ENCODE data around the gene MESP1. TPM values are rescaled to one million over a fixed set of nuclear protein-coding genes. Genes with fewer than 3 reads are reported as not detected.

MESP1 gene
- total RNA-seq, 1 experiment from 2014 or later, result not detected

DNA sequence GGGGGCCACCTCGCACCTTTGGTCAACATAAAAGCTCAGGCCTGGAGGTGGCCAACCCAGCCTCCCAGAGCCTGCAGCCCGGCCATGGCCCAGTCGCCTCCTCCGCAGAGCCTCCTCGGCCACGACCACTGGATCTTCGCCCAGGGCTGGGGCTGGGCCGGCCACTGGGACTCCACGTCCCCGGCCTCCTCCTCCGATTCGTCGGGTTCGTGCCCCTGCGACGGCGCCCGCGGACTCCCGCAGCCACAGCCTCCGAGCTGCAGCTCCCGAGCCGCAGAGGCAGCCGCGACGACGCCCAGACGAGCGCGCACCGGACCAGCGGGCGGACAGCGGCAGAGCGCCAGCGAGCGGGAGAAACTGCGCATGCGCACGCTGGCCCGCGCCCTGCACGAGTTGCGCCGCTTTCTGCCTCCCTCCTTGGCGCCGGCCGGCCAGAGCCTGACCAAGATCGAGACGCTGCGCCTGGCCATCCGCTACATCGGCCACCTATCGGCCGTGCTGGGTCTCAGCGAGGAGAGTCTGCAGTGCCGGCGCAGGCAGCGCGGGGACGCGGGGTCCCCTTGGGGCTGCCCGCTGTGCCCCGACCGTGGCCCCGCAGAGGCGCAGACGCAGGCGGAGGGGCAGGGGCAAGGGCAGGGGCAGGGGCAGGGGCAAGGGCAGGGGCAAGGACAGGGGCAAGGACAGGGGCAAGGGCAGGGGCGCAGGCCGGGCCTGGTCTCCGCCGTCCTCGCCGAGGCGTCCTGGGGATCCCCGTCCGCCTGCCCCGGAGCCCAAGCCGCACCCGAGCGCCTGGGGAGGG, 25.4 kb upstream of the MESP1 start, which contains the start of gene MESP2:
Gene MESP2, plus strand, starts transcription at position 59 of the 799 bp plus-strand sequence. Its CDS starts 26 bp downstream, at position 85.
- Histone ChIP-seq H3K4me1 (ENCODE audit: low read length) (no peaks in the 10 kb centered on the region), H3K36me3 (ENCODE audit: insufficient read depth, low read length) (no peaks in the 10 kb centered on the region), H3K9me2 (replicated peaks; ENCODE audit: insufficient read depth, low read length) (no peaks in the 10 kb centered on the region), H3K9me3 (ENCODE audit: low read length) (no peaks in the 10 kb centered on the region), H3K4me3 (ENCODE audit: low read length) (no peak within 1 kb of the TSS), H4K20me1 (ENCODE audit: insufficient read depth, low read depth, low read length) (no peaks in the 10 kb centered on the region), H3K27me3 (ENCODE audit: low read length) (no peaks in the 10 kb centered on the region), H3K79me2 (ENCODE audit: low read length) (no peaks in the 10 kb centered on the region), H3K4me2 (ENCODE audit: low read depth, low read length, poor library complexity, severe bottlenecking) (no peak within 1 kb of the TSS), H3K27ac (ENCODE audit: low read length) (no peak within 1 kb of the TSS), H3K9ac (ENCODE audit: low read length) (no peak within 1 kb of the TSS), H2AFZ (ENCODE audit: low read length) (no peak within 1 kb of the TSS)
- no peak for DNase-seq

DNA sequence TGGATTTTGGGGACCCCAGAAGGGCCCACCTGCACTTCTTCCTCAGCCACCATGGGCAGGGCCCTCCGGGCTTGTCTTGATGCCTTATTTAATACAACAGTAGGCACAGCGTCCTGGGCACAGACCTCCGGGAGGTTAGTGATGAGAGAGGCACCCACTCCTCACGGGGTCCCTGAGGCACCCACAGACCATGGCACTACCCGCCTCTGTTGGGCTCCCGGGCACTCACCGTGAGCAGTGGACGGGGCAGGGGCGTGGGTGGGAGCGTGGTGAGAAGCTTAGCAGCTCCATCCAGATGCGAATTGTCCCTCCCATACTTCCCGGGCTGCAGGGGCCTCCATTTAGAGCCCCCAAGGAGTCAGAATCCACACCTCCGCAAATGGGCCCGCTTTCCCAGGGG, 24.8 kb upstream of the MESP1 start:
- H2AFZ ChIP-seq (ENCODE audit: low read length), result no peak overlapping the region
- H3K4me2 ChIP-seq (ENCODE audit: low read depth, low read length, poor library complexity, severe bottlenecking), result no peak overlapping the region
- no peaks in the 10 kb centered on the region for H3K4me1 ChIP-seq (ENCODE audit: low read length)
- no peak overlapping the region for H3K27ac ChIP-seq (ENCODE audit: low read length)
- H3K27me3 ChIP-seq (ENCODE audit: low read length), result no peaks in the 10 kb centered on the region
- no peaks in the 10 kb centered on the region for H4K20me1 ChIP-seq (ENCODE audit: insufficient read depth, low read depth, low read length)
- no peaks in the 10 kb centered on the region for H3K79me2 ChIP-seq (ENCODE audit: low read length)
- no peaks in the 10 kb centered on the region for H3K36me3 ChIP-seq (ENCODE audit: insufficient read depth, low read length)
- no peak for DNase-seq
- H3K9me2 ChIP-seq (replicated peaks; ENCODE audit: insufficient read depth, low read length), result no peaks in the 10 kb centered on the region
- H3K9me3 ChIP-seq (ENCODE audit: low read length), result no peaks in the 10 kb centered on the region
- H3K9ac ChIP-seq (ENCODE audit: low read length), result no peak overlapping the region
- H3K4me3 ChIP-seq (ENCODE audit: low read length), result no peak overlapping the region

DNA sequence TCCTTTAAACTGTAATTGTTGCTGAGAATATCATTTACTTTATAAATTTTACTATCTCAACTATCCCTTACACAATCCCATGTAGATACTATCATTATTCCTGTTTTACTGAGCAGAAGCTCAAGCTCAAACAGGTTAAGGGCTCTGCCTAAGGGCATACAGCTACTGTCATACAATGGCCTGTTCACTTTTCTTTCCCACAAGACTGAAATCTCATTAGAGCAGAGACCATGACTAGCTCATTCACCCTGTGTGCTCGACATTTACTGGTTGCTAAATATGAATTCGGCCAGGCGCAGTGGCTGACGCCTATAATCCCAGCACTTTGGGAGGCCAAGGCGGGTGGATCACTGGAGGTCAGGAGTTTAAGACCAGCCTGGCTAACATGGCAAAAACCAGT, 23.4 kb upstream of the MESP1 start:
- H3K4me2 ChIP-seq (ENCODE audit: low read depth, low read length, poor library complexity, severe bottlenecking), result no peak overlapping the region
- H3K9ac ChIP-seq (ENCODE audit: low read length), result no peak overlapping the region
- no peak overlapping the region for H3K27ac ChIP-seq (ENCODE audit: low read length)
- H3K79me2 ChIP-seq (ENCODE audit: low read length), result no peaks in the 10 kb centered on the region
- H3K4me1 ChIP-seq (ENCODE audit: low read length), result no peaks in the 10 kb centered on the region
- H3K36me3 ChIP-seq (ENCODE audit: insufficient read depth, low read length), result no peaks in the 10 kb centered on the region
- no peaks in the 10 kb centered on the region for H4K20me1 ChIP-seq (ENCODE audit: insufficient read depth, low read depth, low read length)
- no peaks in the 10 kb centered on the region for H3K9me3 ChIP-seq (ENCODE audit: low read length)
- no peak overlapping the region for H3K4me3 ChIP-seq (ENCODE audit: low read length)
- no peak overlapping the region for H2AFZ ChIP-seq (ENCODE audit: low read length)
- H3K9me2 ChIP-seq (replicated peaks; ENCODE audit: insufficient read depth, low read length), result no peaks in the 10 kb centered on the region
- no peaks in the 10 kb centered on the region for H3K27me3 ChIP-seq (ENCODE audit: low read length)
- no peak for DNase-seq

DNA sequence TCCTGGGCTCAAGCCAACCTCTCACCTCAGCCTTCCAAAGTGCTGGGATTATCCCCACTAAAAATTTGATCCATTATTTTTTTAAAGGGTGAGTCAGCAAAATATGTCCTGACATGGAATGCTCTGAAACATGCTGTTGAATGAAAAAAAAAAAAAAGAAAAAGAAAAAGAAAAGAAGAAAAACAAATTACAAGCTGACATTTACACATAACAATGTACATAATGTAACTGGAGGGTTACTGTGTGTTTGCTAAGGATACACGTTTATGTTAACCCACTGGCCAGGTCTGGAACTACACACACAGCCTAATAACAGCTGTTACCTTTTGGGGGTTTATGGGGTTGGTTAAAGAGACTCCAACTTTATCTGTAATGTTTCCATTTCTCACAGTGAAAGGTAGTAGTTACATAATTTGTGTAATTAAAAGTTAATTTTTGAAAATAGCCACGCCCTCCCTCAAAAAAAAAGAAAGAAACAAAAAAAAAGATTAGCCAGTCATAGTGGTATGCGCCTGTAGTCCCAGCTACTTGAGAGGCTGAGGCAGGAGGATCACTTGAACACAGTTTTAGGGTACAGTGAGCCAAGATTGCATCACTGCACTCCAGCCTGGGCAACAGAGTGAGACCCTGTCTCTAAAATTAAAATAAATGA, 22.0 kb upstream of the MESP1 start:
- Histone ChIP-seq H3K9me3 (ENCODE audit: low read length) (no peaks in the 10 kb centered on the region), H3K27me3 (ENCODE audit: low read length) (no peaks in the 10 kb centered on the region), H3K79me2 (ENCODE audit: low read length) (no peaks in the 10 kb centered on the region), H3K4me1 (ENCODE audit: low read length) (no peaks in the 10 kb centered on the region), H2AFZ (ENCODE audit: low read length) (no peak overlapping the region), H4K20me1 (ENCODE audit: insufficient read depth, low read depth, low read length) (no peaks in the 10 kb centered on the region), H3K27ac (ENCODE audit: low read length) (no peak overlapping the region), H3K4me3 (ENCODE audit: low read length) (no peak overlapping the region), H3K36me3 (ENCODE audit: insufficient read depth, low read length) (no peaks in the 10 kb centered on the region), H3K9ac (ENCODE audit: low read length) (no peak overlapping the region), H3K4me2 (ENCODE audit: low read depth, low read length, poor library complexity, severe bottlenecking) (no peak overlapping the region), H3K9me2 (replicated peaks; ENCODE audit: insufficient read depth, low read length) (no peaks in the 10 kb centered on the region)
- peak; percentile 44 for DNase-seq

DNA sequence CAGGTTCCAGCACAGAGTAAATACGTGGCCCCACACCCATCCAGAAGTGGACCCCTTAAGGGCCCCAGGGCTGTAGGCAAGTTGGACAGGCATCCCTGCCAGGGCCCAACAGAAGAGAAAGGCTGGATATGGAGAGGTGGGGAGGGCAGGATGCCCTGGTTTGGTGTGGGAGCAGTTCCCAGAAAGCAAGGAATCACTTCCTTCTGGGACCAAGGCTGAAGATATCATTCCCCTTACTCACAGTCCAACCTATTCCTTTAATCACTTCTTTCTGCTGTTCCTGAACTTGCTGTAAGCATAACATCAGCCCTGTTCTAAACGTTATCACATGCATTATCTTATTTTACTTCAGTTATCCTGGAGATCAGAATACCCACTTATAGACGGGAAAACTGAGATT, 19.0 kb upstream of the MESP1 start:
- Histone ChIP-seq H3K9me2 (replicated peaks; ENCODE audit: insufficient read depth, low read length) (no peaks in the 10 kb centered on the region), H3K4me1 (ENCODE audit: low read length) (no peaks in the 10 kb centered on the region), H3K4me2 (ENCODE audit: low read depth, low read length, poor library complexity, severe bottlenecking) (no peak overlapping the region), H3K4me3 (ENCODE audit: low read length) (no peak overlapping the region), H3K79me2 (ENCODE audit: low read length) (no peaks in the 10 kb centered on the region), H2AFZ (ENCODE audit: low read length) (no peak overlapping the region), H3K27ac (ENCODE audit: low read length) (no peak overlapping the region), H3K36me3 (ENCODE audit: insufficient read depth, low read length) (no peaks in the 10 kb centered on the region), H3K9me3 (ENCODE audit: low read length) (no peaks in the 10 kb centered on the region), H4K20me1 (ENCODE audit: insufficient read depth, low read depth, low read length) (no peaks in the 10 kb centered on the region), H3K9ac (ENCODE audit: low read length) (no peak overlapping the region), H3K27me3 (ENCODE audit: low read length) (no peaks in the 10 kb centered on the region)
- DNase-seq, result no peak

DNA sequence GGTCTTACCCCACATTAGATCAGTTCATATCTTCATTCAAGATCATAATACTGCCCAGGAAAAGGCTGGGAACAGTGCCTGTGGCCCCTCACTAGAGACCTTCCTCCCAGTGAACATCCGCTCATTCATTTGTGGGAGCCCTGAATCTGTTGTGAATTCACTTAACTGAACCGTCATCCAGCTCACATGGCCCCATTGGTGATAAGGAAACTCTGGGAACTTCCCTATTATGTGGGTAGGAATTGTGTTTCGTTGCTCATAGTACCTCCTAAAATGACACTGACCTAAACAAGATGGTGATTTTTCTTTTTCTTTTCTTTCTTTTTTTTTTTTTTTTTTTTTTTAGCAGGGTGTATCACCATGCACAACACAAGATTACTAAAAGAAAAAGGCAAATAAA, 18.3 kb upstream of the MESP1 start:
- Histone ChIP-seq H3K79me2 (ENCODE audit: low read length) (no peaks in the 10 kb centered on the region), H3K27me3 (ENCODE audit: low read length) (no peaks in the 10 kb centered on the region), H3K27ac (ENCODE audit: low read length) (no peak overlapping the region), H3K4me3 (ENCODE audit: low read length) (no peak overlapping the region), H3K4me1 (ENCODE audit: low read length) (no peaks in the 10 kb centered on the region), H3K9ac (ENCODE audit: low read length) (no peak overlapping the region), H3K9me2 (replicated peaks; ENCODE audit: insufficient read depth, low read length) (no peaks in the 10 kb centered on the region), H3K36me3 (ENCODE audit: insufficient read depth, low read length) (no peaks in the 10 kb centered on the region), H3K4me2 (ENCODE audit: low read depth, low read length, poor library complexity, severe bottlenecking) (no peak overlapping the region), H2AFZ (ENCODE audit: low read length) (no peak overlapping the region), H4K20me1 (ENCODE audit: insufficient read depth, low read depth, low read length) (no peaks in the 10 kb centered on the region), H3K9me3 (ENCODE audit: low read length) (no peaks in the 10 kb centered on the region)
- DNase-seq, result no peak

DNA sequence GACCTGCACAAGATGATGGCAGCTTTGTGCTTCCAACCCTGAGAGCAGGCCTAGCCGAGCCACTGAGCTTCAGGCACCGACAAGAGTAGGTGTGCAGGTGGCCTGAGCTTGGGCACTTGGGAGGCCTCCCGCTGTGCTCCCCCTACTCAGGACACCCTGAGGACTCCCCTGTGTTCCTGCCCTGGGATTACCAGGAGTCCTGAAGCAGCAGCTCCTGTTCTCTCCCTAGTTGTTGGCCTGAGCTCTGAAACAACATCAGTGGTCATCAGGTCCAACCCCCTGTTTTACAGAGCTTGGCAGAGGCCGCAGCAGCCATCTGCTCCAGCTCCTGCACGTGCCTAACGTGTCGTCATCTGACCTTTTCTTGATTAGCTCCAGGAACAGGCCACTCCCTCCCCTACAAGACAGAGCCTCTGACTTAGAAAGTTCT, 17.0 kb upstream of the MESP1 start:
- H3K27ac ChIP-seq (ENCODE audit: low read length), result no peak overlapping the region
- H3K9me3 ChIP-seq (ENCODE audit: low read length), result no peaks in the 10 kb centered on the region
- no peak overlapping the region for H3K9ac ChIP-seq (ENCODE audit: low read length)
- no peak overlapping the region for H3K4me3 ChIP-seq (ENCODE audit: low read length)
- DNase-seq, result no peak
- no peaks in the 10 kb centered on the region for H3K4me1 ChIP-seq (ENCODE audit: low read length)
- no peaks in the 10 kb centered on the region for H3K79me2 ChIP-seq (ENCODE audit: low read length)
- H3K4me2 ChIP-seq (ENCODE audit: low read depth, low read length, poor library complexity, severe bottlenecking), result no peak overlapping the region
- no peaks in the 10 kb centered on the region for H3K27me3 ChIP-seq (ENCODE audit: low read length)
- H3K36me3 ChIP-seq (ENCODE audit: insufficient read depth, low read length), result no peaks in the 10 kb centered on the region
- no peaks in the 10 kb centered on the region for H3K9me2 ChIP-seq (replicated peaks; ENCODE audit: insufficient read depth, low read length)
- H2AFZ ChIP-seq (ENCODE audit: low read length), result no peak overlapping the region
- no peaks in the 10 kb centered on the region for H4K20me1 ChIP-seq (ENCODE audit: insufficient read depth, low read depth, low read length)

DNA sequence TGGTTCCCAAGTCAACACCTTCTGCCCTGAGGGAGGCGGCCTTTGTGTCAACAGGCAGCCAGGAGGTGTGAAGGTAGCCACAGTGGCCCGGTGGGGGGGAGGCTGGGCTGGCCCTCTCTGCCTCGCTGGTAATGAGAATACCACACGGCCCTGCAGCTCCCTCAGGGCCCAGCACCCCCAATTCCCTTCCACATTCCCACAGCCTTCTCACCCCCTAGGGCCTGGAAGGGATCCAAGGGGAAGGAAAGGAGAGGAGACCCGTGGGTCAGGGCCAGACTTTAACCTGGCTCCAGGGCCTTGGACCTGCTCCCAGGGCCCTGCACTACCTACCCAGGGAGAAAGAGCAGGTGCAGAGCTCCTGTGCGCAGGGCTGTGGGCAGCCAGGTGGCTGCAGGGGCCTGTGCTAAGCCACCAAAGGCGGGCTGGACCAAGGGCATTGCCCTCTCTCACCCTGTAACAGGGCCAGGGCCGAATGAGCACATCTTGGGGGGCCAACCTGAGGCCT, 16.4 kb upstream of the MESP1 start:
- H3K79me2 ChIP-seq (ENCODE audit: low read length), result no peaks in the 10 kb centered on the region
- DNase-seq, result no peak
- H3K4me2 ChIP-seq (ENCODE audit: low read depth, low read length, poor library complexity, severe bottlenecking), result no peak overlapping the region
- H3K4me3 ChIP-seq (ENCODE audit: low read length), result no peak overlapping the region
- H3K27ac ChIP-seq (ENCODE audit: low read length), result no peak overlapping the region
- H3K9me2 ChIP-seq (replicated peaks; ENCODE audit: insufficient read depth, low read length), result no peaks in the 10 kb centered on the region
- no peaks in the 10 kb centered on the region for H3K4me1 ChIP-seq (ENCODE audit: low read length)
- no peak overlapping the region for H3K9ac ChIP-seq (ENCODE audit: low read length)
- no peaks in the 10 kb centered on the region for H3K9me3 ChIP-seq (ENCODE audit: low read length)
- H3K27me3 ChIP-seq (ENCODE audit: low read length), result no peaks in the 10 kb centered on the region
- H4K20me1 ChIP-seq (ENCODE audit: insufficient read depth, low read depth, low read length), result no peaks in the 10 kb centered on the region
- no peak overlapping the region for H2AFZ ChIP-seq (ENCODE audit: low read length)
- H3K36me3 ChIP-seq (ENCODE audit: insufficient read depth, low read length), result no peaks in the 10 kb centered on the region

Measured in Karpas-422 (cell line).